SIG-M5 treated with dmso at 0.1 percent for 504 hours (cell line): ENCODE measurements around the gene SSU72.
"Not testable (repeated sequence)": the region's sequence is repeated elsewhere in the genome, so short reads cannot be mapped to it uniquely, and the experiment has no call there.

Experiments
- DNase-seq: peaks from one replicate; lab custom pipeline; 2025; ENCODE audit not compliant: unreplicated experiment; lab: John Stamatoyannopoulos, UW

SSU72 gene

DNA sequence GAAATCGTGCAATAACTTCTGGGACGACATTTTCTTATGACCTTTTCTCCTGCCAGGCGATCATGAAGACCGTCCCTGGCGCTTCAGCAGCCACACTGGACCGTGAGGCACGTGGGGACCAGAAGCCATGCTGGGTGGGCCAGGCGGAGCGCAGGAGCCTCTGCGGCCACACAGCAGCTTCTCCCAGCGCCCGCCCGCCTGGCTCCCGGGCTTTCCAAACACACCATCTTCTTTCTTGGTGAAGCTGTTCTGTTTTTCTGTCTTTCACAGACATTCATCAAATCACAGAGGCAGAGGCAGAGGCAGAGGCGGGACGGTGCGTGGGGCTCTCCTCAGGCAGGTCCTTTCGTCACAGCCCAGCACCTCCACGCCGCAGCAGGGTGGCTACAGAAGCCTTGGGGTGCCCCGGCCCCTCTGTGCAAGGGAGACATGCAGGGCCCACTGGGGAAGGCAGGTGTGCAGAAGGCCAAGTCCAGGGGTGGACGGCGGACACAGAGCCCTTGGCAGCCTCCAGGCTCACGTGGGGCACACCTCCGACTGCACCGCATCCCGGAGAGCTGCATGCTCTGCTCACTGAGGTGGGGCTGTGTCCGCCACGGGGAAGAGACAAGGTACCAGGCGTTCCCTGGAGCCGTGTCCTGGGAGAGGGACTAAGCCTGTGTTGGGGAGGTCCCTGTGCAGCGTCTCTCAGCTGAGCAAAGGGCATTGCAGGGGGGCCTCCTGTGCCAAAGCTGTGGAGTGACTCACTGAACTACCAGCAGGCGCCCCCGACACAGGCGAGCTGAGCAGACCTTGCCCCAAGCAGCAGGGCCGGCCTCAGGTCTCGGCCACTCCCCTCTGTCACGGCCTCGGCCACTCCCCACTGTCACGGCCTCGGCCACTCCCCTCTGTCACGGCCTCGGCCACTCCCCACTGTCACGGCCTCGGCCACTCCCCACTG is 31.6 kb downstream of the SSU72 start:
- no peak for DNase-seq

DNA sequence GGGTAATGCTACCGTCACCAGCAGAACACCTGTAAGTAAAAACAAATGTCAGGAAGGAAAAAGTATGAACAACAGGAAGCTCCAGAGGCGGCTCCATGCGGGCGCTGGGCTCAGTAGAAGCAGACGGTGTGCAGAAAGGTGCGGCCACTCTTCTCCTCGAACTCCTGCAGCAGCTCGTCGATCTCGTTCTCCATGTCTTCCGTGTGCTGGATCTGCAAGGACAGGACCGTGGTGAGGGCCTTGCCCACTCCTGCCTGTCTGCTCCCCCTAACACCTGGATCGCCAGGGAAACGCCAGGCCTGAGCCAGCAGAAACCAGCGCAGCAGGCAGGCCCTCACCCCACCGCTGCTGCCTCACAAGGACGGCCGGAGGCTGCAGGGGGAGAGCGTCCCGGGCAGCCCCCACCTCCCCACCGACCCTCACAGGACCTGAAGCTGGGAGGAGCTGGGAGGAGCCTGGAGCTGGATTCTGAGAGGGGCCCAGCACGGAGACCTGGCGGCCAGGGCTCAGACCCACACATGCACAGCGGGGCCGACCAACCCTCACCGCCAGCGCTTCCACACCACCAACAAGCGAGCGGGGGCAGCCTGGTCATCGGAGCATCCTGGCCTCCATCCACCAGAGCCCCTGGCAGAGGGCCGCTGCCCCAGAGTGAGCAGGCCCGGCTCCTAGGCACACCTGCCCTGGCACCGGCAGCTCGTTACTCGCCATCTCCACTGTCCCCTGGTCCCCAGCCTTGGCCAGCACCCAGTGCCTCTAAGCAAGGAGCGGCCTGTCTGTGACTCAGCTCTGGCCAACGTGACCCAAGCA is 32.5 kb downstream of the SSU72 start:
- DNase-seq, result no peak

GRCh38 chr1:1540818-1541628 is 33.6 kb downstream of the SSU72 start:
- no peak for DNase-seq

DNA sequence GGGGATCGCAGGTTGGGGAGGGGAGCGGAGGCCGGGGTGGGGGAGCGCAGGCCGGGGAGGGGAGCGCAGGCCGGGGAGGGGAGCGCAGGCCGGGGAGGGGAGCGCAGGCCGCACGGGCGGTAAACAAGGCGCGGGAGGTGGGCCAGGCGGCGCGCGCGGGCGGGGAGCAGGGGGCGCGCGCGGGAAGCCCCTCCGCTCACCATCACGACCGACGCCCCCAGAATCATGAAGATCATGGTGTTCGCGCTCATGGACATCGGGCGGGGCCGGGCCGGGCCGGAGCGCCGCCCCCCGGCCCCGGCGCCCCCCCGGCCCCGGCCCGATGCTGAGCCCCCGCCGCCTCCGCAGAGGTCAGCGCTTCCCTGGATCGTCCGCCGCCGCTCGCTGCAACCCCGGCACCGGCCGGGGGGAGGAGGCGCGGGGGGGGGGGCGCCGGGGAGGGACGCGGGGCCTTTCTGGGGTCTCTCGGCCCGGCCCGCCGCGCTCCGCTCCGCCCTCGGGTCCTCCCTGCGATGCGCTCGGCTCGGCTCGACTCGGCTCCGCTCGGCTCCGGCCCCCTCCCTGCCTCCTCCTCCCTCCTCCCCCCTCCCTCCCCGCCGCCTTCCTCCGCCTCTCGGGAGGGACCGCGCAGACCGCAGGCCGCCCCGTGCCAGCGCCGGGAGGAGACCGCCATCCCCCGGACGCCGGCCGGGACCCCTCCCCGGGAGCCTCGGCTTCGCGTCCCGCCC is 34.4 kb downstream of the SSU72 start, which contains the start of gene TMEM240:
Gene TMEM240, minus strand, starts transcription at position 535 of the 728 bp plus-strand sequence. Its CDS starts 278 bp downstream, at position 257.
- DNase-seq, result no peak

GRCh38 chr1:1539310-1540089 is 35.2 kb downstream of the SSU72 start:
- no peak for DNase-seq

DNA sequence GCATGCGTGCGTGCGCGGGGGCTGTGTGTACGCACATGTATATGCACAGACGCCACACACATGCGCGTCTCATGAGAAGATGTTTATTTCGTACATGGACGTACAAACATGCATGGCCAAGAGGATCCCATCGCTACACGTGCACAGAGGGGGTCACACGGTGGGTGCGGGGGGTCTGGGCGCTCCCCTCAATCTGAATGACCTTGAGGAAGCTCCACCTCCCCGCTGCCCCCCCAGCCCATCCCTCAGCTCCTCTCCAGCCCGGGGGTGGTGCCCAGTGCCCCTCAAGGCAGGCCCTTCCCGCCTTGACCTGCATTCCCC is 35.7 kb downstream of the SSU72 start:
- no peak for DNase-seq

- DNase-seq, result no peak
Measured at GRCh38 chr1:1538334-1538733, 36.3 kb downstream of the SSU72 start.

GRCh38 chr1:1537626-1538250 is 36.9 kb downstream of the SSU72 start:
- DNase-seq, result no peak

- no peak for DNase-seq
Measured at GRCh38 chr1:1536938-1537546, 37.6 kb downstream of the SSU72 start.

- DNase-seq, result no peak
Measured at GRCh38 chr1:1536019-1536937, 38.4 kb downstream of the SSU72 start.

DNA sequence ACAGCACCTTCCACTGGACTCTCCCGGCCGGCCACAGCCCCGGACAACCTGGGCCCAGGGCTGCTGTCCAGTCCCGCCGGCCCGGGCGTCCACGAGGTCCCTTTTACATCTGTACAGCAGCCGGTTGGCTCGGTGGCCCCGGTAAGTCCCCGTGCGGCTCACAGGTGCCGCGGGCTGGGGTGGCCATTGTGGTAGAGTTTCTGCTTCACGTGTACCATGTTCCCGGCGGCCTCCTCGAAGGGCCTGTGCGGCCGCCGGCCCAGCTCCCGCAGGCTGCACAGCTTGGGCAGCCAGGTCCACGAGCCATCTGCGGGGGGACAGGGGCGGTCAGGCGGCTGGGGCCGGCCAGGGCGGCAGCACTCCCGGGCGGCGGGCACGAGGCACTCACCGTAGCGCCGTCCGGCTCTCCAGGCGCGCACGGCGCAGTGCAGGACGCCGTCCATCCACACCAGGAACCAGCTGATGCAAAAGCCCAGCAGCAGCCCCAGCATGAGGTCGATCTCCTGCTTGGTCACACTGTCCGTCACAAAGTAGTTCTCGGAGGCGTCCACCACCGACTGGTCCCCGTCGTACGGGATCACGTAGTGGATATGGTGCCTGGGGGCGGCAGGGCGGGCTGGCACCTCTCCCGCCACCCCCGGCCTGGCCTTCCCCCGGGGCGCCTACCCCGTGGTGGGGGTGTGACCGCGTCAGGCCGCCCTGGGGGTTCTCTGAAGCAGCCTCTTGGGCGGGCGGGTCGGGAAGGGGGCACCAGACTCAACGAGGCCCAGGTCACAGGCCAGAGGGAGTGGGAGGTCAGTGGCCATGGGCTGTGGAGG is 39.3 kb downstream of the SSU72 start:
- no peak for DNase-seq

DNA sequence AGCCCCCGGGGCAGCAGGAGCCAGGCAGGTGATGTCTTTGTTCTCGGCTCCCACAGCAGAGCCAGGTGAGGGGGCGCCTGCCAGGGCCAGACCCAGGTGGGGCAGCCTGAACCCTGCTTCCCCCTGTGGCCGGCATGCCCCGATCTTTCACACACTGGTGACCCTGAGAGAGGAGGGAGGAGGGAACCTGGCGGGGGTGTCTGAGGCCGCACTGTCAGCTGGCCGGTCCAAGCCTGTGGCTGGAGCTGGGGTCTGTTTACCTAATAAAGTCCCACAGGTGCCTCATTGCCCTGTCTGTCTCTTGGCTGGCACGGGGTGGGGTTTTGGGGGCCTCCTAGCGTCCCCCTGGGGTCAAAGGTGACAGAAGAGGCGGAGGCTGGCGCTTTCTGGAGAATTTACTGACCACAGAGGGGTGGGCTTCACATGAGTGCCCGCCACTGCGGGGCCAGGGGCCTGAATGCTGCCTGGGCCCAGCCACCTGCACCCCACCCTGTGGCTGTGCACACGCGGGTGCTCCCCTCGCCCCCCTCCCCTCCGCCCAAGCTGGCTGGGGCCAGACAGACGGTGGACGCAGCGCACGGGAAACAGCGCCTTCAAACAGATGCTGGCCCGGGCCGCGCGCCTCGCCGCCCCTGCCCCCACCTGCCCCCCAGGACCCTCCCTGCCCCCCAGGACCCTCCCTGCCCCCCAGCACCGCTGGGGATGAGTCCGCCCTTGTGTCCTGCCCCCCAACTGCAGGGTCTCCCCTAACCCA is 40.1 kb downstream of the SSU72 start:
- DNase-seq, result no peak

- DNase-seq, result not testable (repeated sequence)
Measured at GRCh38 chr1:1533894-1534291, 40.8 kb downstream of the SSU72 start.

- not testable (repeated sequence) for DNase-seq
Measured at GRCh38 chr1:1533176-1533893, 41.3 kb downstream of the SSU72 start.

DNA sequence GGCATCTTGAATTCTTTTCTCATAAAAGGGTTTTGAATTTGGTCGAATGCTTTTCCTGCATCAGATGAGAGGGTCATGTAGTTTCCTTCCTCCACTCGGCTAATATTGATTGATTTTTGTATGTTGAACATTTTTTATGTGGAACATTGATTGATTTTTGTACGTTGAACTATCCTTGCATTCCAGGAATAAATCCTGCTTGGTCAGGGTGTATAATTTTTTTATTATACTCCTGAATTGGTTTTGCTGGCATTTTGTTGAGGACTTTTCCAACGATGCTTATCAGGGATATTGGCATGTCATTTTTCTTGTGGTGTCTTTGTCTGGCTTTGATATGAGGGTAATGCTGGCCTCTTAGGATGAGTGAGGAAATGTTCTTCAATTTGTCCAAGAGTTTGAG is 42.7 kb downstream of the SSU72 start:
- DNase-seq, result no peak

DNA sequence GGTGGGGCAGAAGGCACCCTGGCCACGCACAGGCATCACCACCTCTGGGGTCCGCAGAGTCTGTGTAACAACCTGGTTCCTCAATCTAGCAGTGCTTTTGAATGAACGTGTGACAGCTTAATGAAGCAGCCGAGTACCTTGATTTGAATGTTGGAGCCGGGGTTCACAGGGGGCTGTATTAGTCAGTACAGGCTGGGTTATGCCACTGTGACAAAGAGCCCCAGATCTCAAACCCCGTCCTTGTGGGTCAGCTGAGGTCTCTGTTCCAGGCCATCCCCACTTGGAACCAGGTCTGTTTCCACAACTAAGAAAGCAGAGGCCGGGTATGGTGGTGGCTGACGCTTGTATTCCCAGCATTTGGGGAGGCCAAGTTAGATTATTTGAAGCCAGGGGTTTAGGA is 44.7 kb downstream of the SSU72 start:
- no peak for DNase-seq
